ENCODE results near the gene MARK1.

GRCh38 chr1:220685879-220686278 is 157.9 kb downstream of the MARK1 start:
- TF ChIP-seq CTCF (IDR thresholded peaks at IDR 0.05) = peak in 1 of 4 donors; percentile 31
- TF ChIP-seq POLR2A (IDR thresholded peaks at IDR 0.05) = no peak

All from right lobe of liver (tissue), 4 donors.